Astrocyte (in vitro differentiated cells and primary cell): ENCODE measurements around the gene TIMM9. TPM values are rescaled to one million over a fixed set of nuclear protein-coding genes. Genes with fewer than 3 reads are reported as not detected.

ENCODE experiments used
- DNase-seq: peaks from one replicate; pipeline ENCODE4 v3.0.0-alpha.2; 2010; ENCODE audit warnings: low read depth
- FAIRE-seq: peaks from 2 replicates; lab custom pipeline; 2011; peaks lifted over from hg19 to GRCh38; lab: Jason Lieb, UNC
- H2AFZ ChIP-seq: 2 replicates; pipeline ENCODE4 v1.6.0; 2012; ENCODE audit warnings: low read depth, low read length, inconsistent platforms
- H3K27ac ChIP-seq: 2 replicates; pipeline ENCODE4 v1.5.1; 2011; ENCODE audit warnings: low read depth, low read length, inconsistent platforms
- H3K27me3 ChIP-seq: 2 replicates; pipeline ENCODE4 v1.6.0; 2011; ENCODE audit warnings: low read length, inconsistent platforms; ENCODE audit not compliant: insufficient read depth
- H3K36me3 ChIP-seq: 2 replicates; pipeline ENCODE4 v1.5.1; 2011; ENCODE audit warnings: low read length, inconsistent platforms; ENCODE audit not compliant: insufficient read depth
- H3K4me1 ChIP-seq: 2 replicates; pipeline ENCODE4 v1.5.1; 2011; ENCODE audit warnings: low read length, inconsistent platforms; ENCODE audit not compliant: insufficient read depth
- H3K4me2 ChIP-seq: 2 replicates; pipeline ENCODE4 v1.6.0; 2012; ENCODE audit warnings: low read length, inconsistent platforms
- H3K4me3 ChIP-seq: 2 replicates; pipeline ENCODE4 v1.5.1; 2011; ENCODE audit warnings: low read depth, mild to moderate bottlenecking, low read length, inconsistent platforms; ENCODE audit not compliant: insufficient read depth
- H3K79me2 ChIP-seq: 2 replicates; pipeline ENCODE4 v1.6.0; 2012; ENCODE audit warnings: mild to moderate bottlenecking, low read length, inconsistent platforms; ENCODE audit not compliant: insufficient read depth
- H3K9ac ChIP-seq: 2 replicates; pipeline ENCODE4 v1.6.0; 2012; ENCODE audit warnings: mild to moderate bottlenecking, low read length, inconsistent platforms
- H3K9me3 ChIP-seq: 2 replicates; pipeline ENCODE4 v1.5.1; 2012; ENCODE audit warnings: low read depth, mild to moderate bottlenecking, low read length, inconsistent platforms; ENCODE audit not compliant: insufficient read depth
- H4K20me1 ChIP-seq: 2 replicates; pipeline ENCODE4 v1.6.0; 2012; ENCODE audit warnings: low read length, inconsistent platforms; ENCODE audit not compliant: insufficient read depth
- H3K27ac Mint-ChIP-seq: one replicate; pipeline ENCODE4 v1.8.0; 2021; ENCODE audit warnings: mild to moderate bottlenecking, mixed read lengths; ENCODE audit not compliant: unreplicated experiment
- H3K27me3 Mint-ChIP-seq: one replicate; pipeline ENCODE4 v1.8.0; 2021; ENCODE audit warnings: low read depth, mixed read lengths; ENCODE audit not compliant: unreplicated experiment
- H3K36me3 Mint-ChIP-seq: one replicate; pipeline ENCODE4 v1.8.0; 2021; ENCODE audit warnings: low read depth, mixed read lengths; ENCODE audit not compliant: unreplicated experiment
- H3K4me1 Mint-ChIP-seq: one replicate; pipeline ENCODE4 v1.8.0; 2021; ENCODE audit warnings: low read depth, mixed read lengths; ENCODE audit not compliant: unreplicated experiment
- H3K4me3 Mint-ChIP-seq: one replicate; pipeline ENCODE4 v1.8.0; 2021; ENCODE audit warnings: mild to moderate bottlenecking, moderate library complexity, mixed read lengths; ENCODE audit not compliant: unreplicated experiment
- H3K9me3 Mint-ChIP-seq: one replicate; pipeline ENCODE4 v1.8.0; 2021; ENCODE audit warnings: mild to moderate bottlenecking, mixed read lengths; ENCODE audit not compliant: unreplicated experiment
- EZH2 ChIP-seq: IDR thresholded peaks from 2 replicates; pipeline ENCODE4 v1.6.1; 2012; ENCODE audit warnings: mild to moderate bottlenecking, low read length, inconsistent platforms; ENCODE audit not compliant: insufficient read depth
- total RNA-seq: library from RNA; stranded (reverse); gene quantifications from 2 replicates; pipeline ENCODE4 v1.2.1, GENCODE V29; 2021
- TF ChIP-seq, protein P1 (sequence below): IDR thresholded peaks from 2 replicates; pipeline ENCODE4 v1.5.1; 2011; ENCODE audit warnings: low read depth, mild to moderate bottlenecking, inconsistent platforms, low read length, moderate library complexity; ENCODE audit not compliant: insufficient read depth

TIMM9 gene
- total RNA-seq, 1 donor from 2014 or later = 33.1 TPM

DNA sequence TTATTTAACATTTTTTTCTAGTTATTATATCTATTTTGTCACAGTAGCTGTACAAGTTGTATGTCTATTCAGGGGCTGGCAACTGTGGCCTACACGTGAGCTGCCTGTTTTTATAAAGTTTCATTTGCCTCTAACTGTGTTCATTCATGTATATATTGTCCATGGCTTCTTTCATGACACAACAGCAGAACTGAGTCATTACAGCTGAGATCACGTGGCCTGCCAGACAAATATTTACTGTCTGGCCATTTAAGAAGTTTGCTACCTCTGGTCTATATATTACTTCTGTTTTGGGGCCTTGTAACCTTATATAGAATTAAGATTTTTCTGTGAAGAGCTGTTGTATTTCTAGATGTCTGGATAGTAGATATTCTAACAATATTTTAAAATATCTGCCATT lies 38.1 kb upstream of the TIMM9 start:
- Mint-ChIP-seq H3K4me3 (no peak overlapping the region), H3K4me1 (peaks cover 1% of the 10 kb centered on the region), H3K27me3 (no peaks in the 10 kb centered on the region), H3K36me3 (peaks cover 8% of the 10 kb centered on the region), H3K9me3 (no peaks in the 10 kb centered on the region), H3K27ac (no peak overlapping the region)
- Histone ChIP-seq H3K4me2 (no peak overlapping the region), H3K27ac (no peak overlapping the region), H3K4me3 (no peak overlapping the region), H2AFZ (no peak overlapping the region), H3K9me3 (no peaks in the 10 kb centered on the region), H3K36me3 (peaks cover 9% of the 10 kb centered on the region), H3K4me1 (peaks cover 6% of the 10 kb centered on the region), H3K9ac (no peak overlapping the region), H3K79me2 (no peaks in the 10 kb centered on the region), H4K20me1 (no peaks in the 10 kb centered on the region), H3K27me3 (no peaks in the 10 kb centered on the region)
- peak; percentile 24 for DNase-seq
- FAIRE-seq = no peak
- TF ChIP-seq EZH2 = no peak
- TF ChIP-seq, protein P1, sequence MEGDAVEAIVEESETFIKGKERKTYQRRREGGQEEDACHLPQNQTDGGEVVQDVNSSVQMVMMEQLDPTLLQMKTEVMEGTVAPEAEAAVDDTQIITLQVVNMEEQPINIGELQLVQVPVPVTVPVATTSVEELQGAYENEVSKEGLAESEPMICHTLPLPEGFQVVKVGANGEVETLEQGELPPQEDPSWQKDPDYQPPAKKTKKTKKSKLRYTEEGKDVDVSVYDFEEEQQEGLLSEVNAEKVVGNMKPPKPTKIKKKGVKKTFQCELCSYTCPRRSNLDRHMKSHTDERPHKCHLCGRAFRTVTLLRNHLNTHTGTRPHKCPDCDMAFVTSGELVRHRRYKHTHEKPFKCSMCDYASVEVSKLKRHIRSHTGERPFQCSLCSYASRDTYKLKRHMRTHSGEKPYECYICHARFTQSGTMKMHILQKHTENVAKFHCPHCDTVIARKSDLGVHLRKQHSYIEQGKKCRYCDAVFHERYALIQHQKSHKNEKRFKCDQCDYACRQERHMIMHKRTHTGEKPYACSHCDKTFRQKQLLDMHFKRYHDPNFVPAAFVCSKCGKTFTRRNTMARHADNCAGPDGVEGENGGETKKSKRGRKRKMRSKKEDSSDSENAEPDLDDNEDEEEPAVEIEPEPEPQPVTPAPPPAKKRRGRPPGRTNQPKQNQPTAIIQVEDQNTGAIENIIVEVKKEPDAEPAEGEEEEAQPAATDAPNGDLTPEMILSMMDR = no peak

DNA sequence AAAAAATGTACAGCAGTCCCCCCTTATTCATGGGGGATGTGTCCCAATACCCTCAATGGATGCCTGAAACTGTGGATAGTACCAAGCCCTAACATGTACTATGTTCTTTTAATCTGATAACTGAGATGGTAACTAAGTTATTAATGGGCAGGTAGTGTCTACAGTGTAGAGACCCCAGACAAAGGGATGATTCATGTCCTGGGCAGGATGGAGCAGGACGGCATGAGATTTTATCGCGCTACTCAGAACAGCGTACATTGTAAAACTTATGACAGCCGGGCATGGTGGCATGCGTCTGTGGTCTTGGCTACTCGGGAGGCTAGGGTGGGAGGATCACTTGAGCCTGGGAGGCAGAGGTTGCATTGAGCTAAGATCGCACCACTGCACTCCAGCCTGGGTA lies 37.3 kb upstream of the TIMM9 start:
- H3K9me3 Mint-ChIP-seq = no peaks in the 10 kb centered on the region
- Histone ChIP-seq H3K27me3 (no peaks in the 10 kb centered on the region), H3K79me2 (no peaks in the 10 kb centered on the region), H3K9me3 (no peaks in the 10 kb centered on the region), H3K27ac (no peak overlapping the region), H3K9ac (no peak overlapping the region), H3K4me3 (no peak overlapping the region), H3K4me2 (no peak overlapping the region), H4K20me1 (no peaks in the 10 kb centered on the region), H2AFZ (no peak overlapping the region), H3K36me3 (peaks cover 9% of the 10 kb centered on the region), H3K4me1 (peaks cover 6% of the 10 kb centered on the region)
- no peak overlapping the region for H3K4me3 Mint-ChIP-seq
- H3K27ac Mint-ChIP-seq = no peak overlapping the region
- no peak for FAIRE-seq
- DNase-seq = no peak
- H3K4me1 Mint-ChIP-seq = peaks cover 1% of the 10 kb centered on the region
- H3K36me3 Mint-ChIP-seq = peaks cover 8% of the 10 kb centered on the region
- no peaks in the 10 kb centered on the region for H3K27me3 Mint-ChIP-seq
- TF ChIP-seq EZH2 = no peak
- TF ChIP-seq, protein P1 = no peak

DNA sequence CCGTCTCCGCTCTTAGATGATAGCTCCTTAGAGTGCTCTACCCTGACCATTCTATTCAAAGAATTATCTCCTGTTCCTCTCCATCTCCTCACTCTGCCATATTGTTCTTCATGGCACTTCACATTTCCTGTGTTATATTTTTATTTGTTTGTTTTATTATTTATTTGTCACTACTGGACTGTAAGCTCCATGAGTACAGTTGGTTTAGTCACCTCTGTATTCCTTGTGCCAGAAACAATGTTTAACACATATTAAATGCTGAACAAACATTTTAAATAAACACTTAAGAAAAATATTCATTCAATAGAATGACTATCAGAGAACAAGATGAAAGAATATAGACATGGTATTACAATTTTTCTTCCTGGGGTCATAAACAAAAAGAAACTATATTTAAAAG lies 35.8 kb upstream of the TIMM9 start:
- no peak for FAIRE-seq

More for the DNA sequence above, 35.8 kb upstream of the TIMM9 start:
- Histone ChIP-seq H3K4me1 (peaks cover 6% of the 10 kb centered on the region), H4K20me1 (no peaks in the 10 kb centered on the region), H3K27me3 (no peaks in the 10 kb centered on the region), H3K9me3 (no peaks in the 10 kb centered on the region), H3K9ac (no peak overlapping the region), H3K4me2 (no peak overlapping the region), H3K79me2 (no peaks in the 10 kb centered on the region), H2AFZ (no peak overlapping the region), H3K27ac (no peak overlapping the region), H3K36me3 (peaks cover 4% of the 10 kb centered on the region), H3K4me3 (no peak overlapping the region)
- Mint-ChIP-seq H3K4me1 (peaks cover 1% of the 10 kb centered on the region), H3K27me3 (no peaks in the 10 kb centered on the region), H3K36me3 (peaks cover 8% of the 10 kb centered on the region), H3K9me3 (no peaks in the 10 kb centered on the region), H3K27ac (no peak overlapping the region), H3K4me3 (no peak overlapping the region)
- TF ChIP-seq EZH2 = no peak
- TF ChIP-seq, protein P1 = no peak
- no peak for DNase-seq
